Fibroblast of lung (primary cell): ENCODE measurements around the gene RPRD1B. TPM values are rescaled to one million over a fixed set of nuclear protein-coding genes. Genes with fewer than 3 reads are reported as not detected.

ENCODE experiments used
- DNase-seq, 2 donors: peaks; one replicate each; pipeline versions ENCODE4 v3.0.0 to v3.0.0-alpha.2; 2010; ENCODE audit warnings: low read depth in 2 of 2
- H2AFZ ChIP-seq: 2 replicates; pipeline ENCODE4 v1.5.1; 2012; ENCODE audit warnings: low read length, control low read depth, inconsistent platforms
- H3K27ac ChIP-seq: 2 replicates; pipeline ENCODE4 v1.5.1; 2011; ENCODE audit warnings: low read length, control low read depth; ENCODE audit not compliant: insufficient read depth
- H3K27me3 ChIP-seq: 2 replicates; pipeline ENCODE4 v1.5.1; 2011; ENCODE audit warnings: mild to moderate bottlenecking, low read length; ENCODE audit not compliant: control insufficient read depth, insufficient read depth
- H3K36me3 ChIP-seq: 2 replicates; pipeline ENCODE4 v1.5.1; 2011; ENCODE audit warnings: low read length; ENCODE audit not compliant: control insufficient read depth, insufficient read depth
- H3K4me1 ChIP-seq: 2 replicates; pipeline ENCODE4 v1.5.1; 2011; ENCODE audit warnings: low read length; ENCODE audit not compliant: control insufficient read depth, insufficient read depth; ENCODE audit errors: extremely low read depth
- H3K4me2 ChIP-seq: 2 replicates; pipeline ENCODE4 v1.5.1; 2011; ENCODE audit warnings: low read length, control low read depth; ENCODE audit not compliant: insufficient read depth; ENCODE audit errors: extremely low read depth
- H3K4me3 ChIP-seq, 4 experiments: fragments of 200-600 bp in 1 of 4; sonication (generic) in 1 of 4; replicated peaks in 1 of 4; 2 replicates each; pipeline ENCODE4 v1.5.1; 2011 to 2016; ENCODE audit warnings: low read length in 4 of 4, low read depth in 3 of 4, mild to moderate bottlenecking in 3 of 4, control low read depth in 2 of 4, inconsistent platforms in 1 of 4, mixed read lengths in 1 of 4; ENCODE audit not compliant: insufficient read depth in 1 of 4; ENCODE audit errors: control extremely low read depth in 1 of 4
- H3K79me2 ChIP-seq: 2 replicates; pipeline ENCODE4 v1.5.1; 2012; ENCODE audit warnings: mild to moderate bottlenecking, low read length, inconsistent platforms; ENCODE audit not compliant: control insufficient read depth, insufficient read depth
- H3K9ac ChIP-seq: 2 replicates; pipeline ENCODE4 v1.5.1; 2011; ENCODE audit warnings: mild to moderate bottlenecking, low read length, control low read depth; ENCODE audit not compliant: insufficient read depth
- H3K9me3 ChIP-seq: 2 replicates; pipeline ENCODE4 v1.5.1; 2012; ENCODE audit warnings: low read depth, low read length; ENCODE audit not compliant: control insufficient read depth, insufficient read depth
- H4K20me1 ChIP-seq: 2 replicates; pipeline ENCODE4 v1.5.1; 2011; ENCODE audit warnings: low read length; ENCODE audit not compliant: control insufficient read depth, insufficient read depth; ENCODE audit errors: extremely low read depth
- EZH2 ChIP-seq: IDR thresholded peaks from 2 replicates; pipeline ENCODE4 v1.5.1; 2012; ENCODE audit warnings: low read length, control low read depth, mild to moderate bottlenecking; ENCODE audit errors: missing control alignments
- polyA plus RNA-seq, 2 donors: library from polyadenylated mRNA; depleted of rRNA in 1 of 2; stranded (reverse) in 1 of 2; unstranded in 1 of 2; fragments of >200 nt; gene quantifications; 2 replicates each; pipeline ENCODE4 v1.2.1, GENCODE V29; 2011 to 2012; ENCODE audit warnings: missing spikeins in 1 of 2
- total RNA-seq: library from RNA; depleted of rRNA; stranded (reverse); fragments of >200 nt; gene quantifications from 2 replicates; pipeline ENCODE4 v1.2.1, GENCODE V29; 2014
- TF ChIP-seq, protein P1 (sequence below), 2 donors: IDR thresholded peaks in 1 of 2; conservative IDR thresholded peaks in 1 of 2; 1 replicate in 1 of 2; 2 replicates in 1 of 2; pipeline ENCODE4 v1.5.1; 2011 to 2012; ENCODE audit warnings: low read length in 2 of 2, control low read depth in 1 of 2, inconsistent platforms in 1 of 2, low read depth in 1 of 2, mild to moderate bottlenecking in 1 of 2

The RPRD1B gene
- total and polyA plus RNA-seq, 2 donors (not counting 1 experiment from before 2014, with no cell fraction given): 23.8 to 23.9 TPM

DNA sequence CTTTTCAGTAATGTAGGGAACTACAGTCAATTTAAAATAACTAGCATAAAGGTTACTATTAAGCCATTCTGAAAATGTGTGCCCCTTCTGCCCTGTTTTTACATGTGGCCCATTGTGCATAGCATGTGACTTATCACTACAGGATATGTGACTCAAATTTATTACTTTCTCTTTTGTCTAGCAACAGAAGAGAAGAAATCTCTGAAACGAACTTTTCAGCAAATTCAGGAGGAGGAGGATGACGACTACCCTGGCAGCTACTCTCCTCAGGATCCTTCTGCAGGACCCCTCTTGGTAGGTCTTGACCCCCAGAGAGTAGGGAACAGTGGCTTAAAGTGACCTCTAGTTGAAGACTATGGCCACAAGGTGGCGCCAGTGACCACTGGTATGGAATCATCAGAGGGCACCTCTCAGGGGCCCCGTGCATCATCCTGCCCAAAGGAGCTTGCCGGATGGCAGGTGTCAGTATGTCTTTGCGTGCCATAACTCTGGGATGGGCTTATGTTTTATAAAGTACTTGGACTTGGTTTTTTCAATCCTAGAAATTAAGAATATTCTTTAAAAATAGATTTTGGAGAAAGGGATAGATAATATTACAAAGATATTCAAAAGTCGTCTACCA lies 23.9 kb downstream of the RPRD1B start:
- Histone ChIP-seq H3K4me2 (no peak overlapping the region), H3K79me2 (peaks cover 13% of the 10 kb centered on the region), H3K27ac (peak overlapping the region; percentile 22), H2AFZ (no peak overlapping the region), H4K20me1 (no peaks in the 10 kb centered on the region), H3K27me3 (no peaks in the 10 kb centered on the region), H3K9me3 (no peaks in the 10 kb centered on the region), H3K9ac (no peak overlapping the region), H3K36me3 (peaks cover 11% of the 10 kb centered on the region), H3K4me3 (no peak overlapping the region), H3K4me1 (no peaks in the 10 kb centered on the region)
- no peak for TF ChIP-seq EZH2
- TF ChIP-seq, protein P1, sequence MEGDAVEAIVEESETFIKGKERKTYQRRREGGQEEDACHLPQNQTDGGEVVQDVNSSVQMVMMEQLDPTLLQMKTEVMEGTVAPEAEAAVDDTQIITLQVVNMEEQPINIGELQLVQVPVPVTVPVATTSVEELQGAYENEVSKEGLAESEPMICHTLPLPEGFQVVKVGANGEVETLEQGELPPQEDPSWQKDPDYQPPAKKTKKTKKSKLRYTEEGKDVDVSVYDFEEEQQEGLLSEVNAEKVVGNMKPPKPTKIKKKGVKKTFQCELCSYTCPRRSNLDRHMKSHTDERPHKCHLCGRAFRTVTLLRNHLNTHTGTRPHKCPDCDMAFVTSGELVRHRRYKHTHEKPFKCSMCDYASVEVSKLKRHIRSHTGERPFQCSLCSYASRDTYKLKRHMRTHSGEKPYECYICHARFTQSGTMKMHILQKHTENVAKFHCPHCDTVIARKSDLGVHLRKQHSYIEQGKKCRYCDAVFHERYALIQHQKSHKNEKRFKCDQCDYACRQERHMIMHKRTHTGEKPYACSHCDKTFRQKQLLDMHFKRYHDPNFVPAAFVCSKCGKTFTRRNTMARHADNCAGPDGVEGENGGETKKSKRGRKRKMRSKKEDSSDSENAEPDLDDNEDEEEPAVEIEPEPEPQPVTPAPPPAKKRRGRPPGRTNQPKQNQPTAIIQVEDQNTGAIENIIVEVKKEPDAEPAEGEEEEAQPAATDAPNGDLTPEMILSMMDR (conservative IDR thresholded peaks at IDR 0.05 in 1 of 2, IDR thresholded peaks at IDR 0.05 in 1 of 2; ENCODE audit: low read depth in 1 of 2, low read length in 2 of 2): peak; percentile 75 to 81
- peak; percentile 49 to 75 for DNase-seq

DNA sequence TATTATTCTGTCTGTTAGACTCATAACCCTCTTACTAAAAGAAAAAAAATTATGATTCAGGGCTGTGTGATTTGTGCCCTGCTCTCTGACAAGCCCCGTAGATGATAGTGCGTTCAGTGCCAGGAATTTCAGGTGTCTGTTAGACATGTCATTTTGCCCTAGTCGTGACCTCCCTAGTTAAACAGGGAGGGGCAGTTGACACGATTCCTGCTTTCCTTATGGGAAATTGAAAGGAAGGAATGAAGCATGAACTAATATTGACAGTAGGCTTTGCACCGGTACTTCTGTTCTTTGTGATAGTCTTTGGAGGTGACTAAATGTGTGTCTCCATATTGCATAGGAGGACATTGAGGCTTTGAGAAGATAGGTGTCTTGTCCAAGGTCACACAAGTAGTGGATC lies 26.3 kb downstream of the RPRD1B start:
- H3K79me2 ChIP-seq: no peaks in the 10 kb centered on the region
- H3K4me3 ChIP-seq: no peak overlapping the region
- H4K20me1 ChIP-seq: no peaks in the 10 kb centered on the region
- DNase-seq: no peak
- H3K36me3 ChIP-seq: peaks cover 11% of the 10 kb centered on the region
- no peaks in the 10 kb centered on the region for H3K9me3 ChIP-seq
- no peak overlapping the region for H2AFZ ChIP-seq
- no peaks in the 10 kb centered on the region for H3K4me1 ChIP-seq
- H3K27me3 ChIP-seq: no peaks in the 10 kb centered on the region
- no peak overlapping the region for H3K9ac ChIP-seq
- no peak overlapping the region for H3K4me2 ChIP-seq
- TF ChIP-seq EZH2: no peak
- TF ChIP-seq, protein P1 (conservative IDR thresholded peaks at IDR 0.05 in 1 of 2, IDR thresholded peaks at IDR 0.05 in 1 of 2; ENCODE audit: low read depth in 1 of 2, low read length in 2 of 2): no peak
- no peak overlapping the region for H3K27ac ChIP-seq

DNA sequence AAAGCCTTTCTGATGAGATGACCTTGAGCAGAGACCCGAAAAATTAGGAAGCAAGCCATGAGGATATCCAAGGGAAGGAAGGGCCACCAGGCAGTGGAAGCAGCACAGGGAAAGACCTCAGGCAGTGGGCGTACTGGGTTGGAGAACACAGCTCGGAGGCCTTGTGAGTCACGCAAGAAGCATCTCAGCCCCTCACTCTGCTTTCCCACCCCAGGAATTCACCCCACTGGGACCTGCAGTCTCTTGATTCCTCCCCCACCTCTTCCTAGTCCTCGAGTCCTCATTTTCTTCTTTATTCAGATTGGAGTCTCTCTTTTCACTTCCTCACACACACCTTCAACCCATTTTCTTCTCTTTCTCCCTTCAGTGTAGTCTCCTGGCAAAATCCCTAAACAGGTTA lies 27.0 kb downstream of the RPRD1B start:
- Histone ChIP-seq H3K36me3 (peaks cover 11% of the 10 kb centered on the region), H3K4me2 (no peak overlapping the region)
- TF ChIP-seq EZH2: no peak
- TF ChIP-seq, protein P1 (conservative IDR thresholded peaks at IDR 0.05 in 1 of 2, IDR thresholded peaks at IDR 0.05 in 1 of 2; ENCODE audit: low read depth in 1 of 2, low read length in 2 of 2): no peak

More for the DNA sequence above, 27.0 kb downstream of the RPRD1B start:
- H4K20me1 ChIP-seq: no peaks in the 10 kb centered on the region
- H3K27ac ChIP-seq: no peak overlapping the region
- H3K27me3 ChIP-seq: no peaks in the 10 kb centered on the region
- H3K4me3 ChIP-seq: no peak overlapping the region
- peak in 1 of 2 donors; percentile 91 for DNase-seq
- H3K9me3 ChIP-seq: no peaks in the 10 kb centered on the region
- H3K79me2 ChIP-seq: no peaks in the 10 kb centered on the region
- no peak overlapping the region for H2AFZ ChIP-seq
- H3K9ac ChIP-seq: no peak overlapping the region
- H3K4me1 ChIP-seq: no peaks in the 10 kb centered on the region
